SH-SY5Y (cell line): ENCODE data around the gene PTCH2.

Experiments used
- GATA2 ChIP-seq: IDR thresholded peaks from 2 replicates; pipeline ENCODE4 v1.6.1; 2011; ENCODE audit warnings: mild to moderate bottlenecking, low read depth, low read length
- GATA3 ChIP-seq: IDR thresholded peaks from 2 replicates; pipeline ENCODE4 v1.6.1; 2011; ENCODE audit warnings: low read depth, mild to moderate bottlenecking, low read length, moderate library complexity

PTCH2 gene

DNA sequence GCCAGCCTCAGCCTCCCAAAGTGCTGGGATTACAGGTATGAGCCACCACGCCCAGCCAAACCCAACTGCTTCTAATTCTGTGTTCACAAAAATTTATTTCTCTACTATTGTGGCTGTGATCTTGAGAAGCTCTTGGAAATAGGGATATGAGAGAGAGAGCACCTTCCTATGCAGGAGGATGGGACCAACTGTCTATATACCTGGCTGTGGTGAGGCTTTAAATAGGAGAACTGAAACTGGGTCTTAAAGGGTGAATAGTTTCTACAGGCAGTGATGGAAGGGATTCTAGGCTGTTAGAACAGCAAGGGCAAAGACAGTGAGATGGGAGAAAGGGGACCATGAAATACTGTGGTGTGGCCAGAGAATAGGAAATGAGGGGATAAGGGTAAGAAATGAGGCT lies 8.3 kb upstream of the PTCH2 start:
- TF ChIP-seq GATA3, result no peak
- TF ChIP-seq GATA2, result no peak

DNA sequence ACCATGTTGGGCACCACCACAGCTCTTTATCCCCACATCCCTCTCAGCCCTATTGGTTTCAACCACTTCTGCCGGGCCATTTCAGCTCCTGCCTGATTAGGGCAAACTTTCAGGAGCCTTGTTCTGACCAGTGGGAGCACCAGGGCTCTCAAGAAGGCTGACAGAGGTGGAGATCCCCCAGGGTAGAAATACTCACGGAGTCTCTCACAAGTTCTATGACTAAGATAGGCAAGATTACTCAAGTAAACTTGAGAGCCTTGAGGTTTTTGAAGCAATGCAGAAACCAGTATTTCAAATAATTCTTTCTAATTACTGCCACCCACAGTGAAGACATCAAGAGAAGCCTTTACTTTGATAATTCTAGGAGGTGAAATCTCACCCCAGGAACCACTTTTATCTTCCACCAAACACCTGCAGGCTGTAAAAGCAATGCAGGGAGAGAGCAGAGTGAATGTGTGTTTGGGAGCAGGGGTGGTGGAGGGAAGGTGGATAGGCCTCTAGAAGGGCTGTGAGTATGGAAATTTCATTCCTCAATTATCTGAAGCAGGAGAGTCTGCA lies 6.6 kb upstream of the PTCH2 start:
- TF ChIP-seq GATA2 (no peak), GATA3 (no peak)

DNA sequence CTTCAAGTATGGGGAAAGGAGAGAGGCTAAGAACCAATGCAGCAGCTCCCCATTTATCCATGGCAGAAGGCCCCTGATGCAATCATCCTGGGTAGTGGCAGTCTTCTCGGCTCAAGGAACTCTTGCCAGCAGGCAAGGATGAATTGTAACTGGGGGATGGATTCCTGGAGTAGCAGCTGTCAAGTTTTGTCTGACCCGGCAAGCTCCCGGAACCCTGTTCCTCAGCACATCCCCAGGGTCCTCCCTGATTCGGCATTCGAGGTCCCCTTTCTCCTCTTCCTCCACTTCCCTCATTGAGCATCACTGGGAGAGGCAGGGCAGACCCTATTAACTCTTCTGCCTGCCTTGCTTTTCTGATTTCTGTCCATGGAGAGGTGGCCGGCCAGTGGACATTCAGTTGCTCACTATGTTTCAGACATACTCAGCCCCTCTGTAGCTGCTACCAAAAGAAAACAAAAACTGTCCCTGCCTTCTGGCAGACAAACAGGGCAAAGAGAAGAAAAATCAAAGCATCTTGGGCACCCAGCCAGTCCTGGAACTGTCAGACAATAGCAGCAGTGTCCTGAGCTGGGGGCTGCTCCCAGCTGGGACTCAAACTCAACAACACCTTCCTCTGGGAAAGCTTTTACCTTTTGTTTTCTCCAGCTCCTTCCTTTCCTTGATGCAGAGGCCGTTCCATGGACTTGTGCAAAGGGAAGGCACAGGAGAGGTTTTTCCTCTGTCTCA lies 5.6 kb upstream of the PTCH2 start:
- TF ChIP-seq GATA3, result no peak
- TF ChIP-seq GATA2, result no peak

DNA sequence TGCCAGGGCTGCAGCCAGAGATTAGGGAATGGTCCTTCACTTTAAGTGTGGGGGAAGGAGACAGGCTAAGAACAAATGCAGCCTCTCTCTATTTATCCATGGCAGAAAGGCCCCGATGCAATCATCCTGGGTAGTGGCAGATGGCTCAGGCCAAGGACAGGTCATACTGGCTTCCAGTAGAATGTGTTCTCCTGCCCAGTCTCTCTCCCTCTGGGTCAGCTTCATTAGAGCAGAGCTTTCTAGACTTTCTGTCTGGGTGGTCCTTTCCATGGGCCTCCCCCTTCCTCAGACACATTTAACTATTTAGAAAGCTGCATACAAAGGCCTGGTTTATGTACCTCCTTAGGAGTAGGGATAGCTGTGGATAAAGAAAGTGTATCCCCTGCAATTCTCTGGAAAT lies 4.8 kb upstream of the PTCH2 start:
- no peak for TF ChIP-seq GATA3
- no peak for TF ChIP-seq GATA2

DNA sequence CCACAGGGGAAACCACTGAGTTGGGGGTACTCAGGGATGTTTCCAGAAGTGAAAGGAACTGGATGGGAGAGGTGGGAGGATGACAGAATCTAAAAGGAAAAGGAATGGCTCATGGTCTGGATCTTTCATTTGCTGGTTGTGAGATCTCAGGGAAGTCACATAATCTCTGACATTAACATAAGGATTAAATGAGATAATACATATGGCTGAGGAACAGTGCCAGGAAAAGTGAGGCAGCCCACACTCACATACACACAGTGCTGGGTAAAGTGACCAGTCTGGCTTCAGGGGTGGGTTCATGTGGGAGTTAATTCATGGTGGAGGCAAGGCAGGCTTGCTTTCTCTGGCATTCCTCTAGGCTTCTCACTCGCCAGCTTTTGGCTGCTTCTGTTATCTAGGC lies 3.9 kb upstream of the PTCH2 start:
- no peak for TF ChIP-seq GATA2
- no peak for TF ChIP-seq GATA3

DNA sequence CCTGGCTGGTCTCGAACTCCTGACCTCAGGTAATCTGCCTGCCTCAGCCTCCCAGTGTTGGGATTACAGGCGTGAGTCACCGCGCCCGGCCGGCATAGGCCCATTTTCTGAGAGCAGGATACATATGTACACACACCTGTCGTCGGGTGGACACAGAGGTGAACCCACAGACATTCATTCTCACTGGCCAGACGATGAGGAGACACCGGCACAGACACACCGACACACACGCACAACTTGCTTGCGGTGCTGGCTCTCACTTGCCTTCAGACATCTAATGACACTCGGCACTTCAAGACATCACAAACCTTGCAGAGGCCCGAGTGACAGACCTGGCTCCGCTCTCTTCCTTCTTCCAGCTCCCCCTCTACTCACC lies 579 bp downstream of the PTCH2 start:
- TF ChIP-seq GATA3 (no peak), GATA2 (no peak)

DNA sequence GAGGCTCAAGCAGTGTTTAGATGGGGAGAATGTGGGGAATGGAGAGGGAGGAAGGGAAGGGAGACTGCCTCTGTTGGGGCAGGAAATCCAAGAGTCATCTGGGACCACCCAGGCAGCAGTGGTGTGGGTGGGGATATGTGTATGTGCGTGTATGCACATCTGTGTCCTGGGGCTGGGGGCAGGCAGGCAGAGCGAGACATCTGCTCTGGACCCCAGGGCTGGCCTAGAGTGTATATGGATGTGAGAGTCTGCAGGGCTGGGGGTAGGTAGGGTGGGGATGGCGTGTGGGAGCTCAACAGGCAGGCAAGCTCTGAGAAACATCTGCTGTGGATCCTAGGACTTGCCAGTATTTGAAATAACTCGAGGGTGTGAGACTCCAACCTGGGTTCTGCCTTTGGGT lies 3.5 kb downstream of the PTCH2 start:
- TF ChIP-seq GATA2 (no peak), GATA3 (no peak)

DNA sequence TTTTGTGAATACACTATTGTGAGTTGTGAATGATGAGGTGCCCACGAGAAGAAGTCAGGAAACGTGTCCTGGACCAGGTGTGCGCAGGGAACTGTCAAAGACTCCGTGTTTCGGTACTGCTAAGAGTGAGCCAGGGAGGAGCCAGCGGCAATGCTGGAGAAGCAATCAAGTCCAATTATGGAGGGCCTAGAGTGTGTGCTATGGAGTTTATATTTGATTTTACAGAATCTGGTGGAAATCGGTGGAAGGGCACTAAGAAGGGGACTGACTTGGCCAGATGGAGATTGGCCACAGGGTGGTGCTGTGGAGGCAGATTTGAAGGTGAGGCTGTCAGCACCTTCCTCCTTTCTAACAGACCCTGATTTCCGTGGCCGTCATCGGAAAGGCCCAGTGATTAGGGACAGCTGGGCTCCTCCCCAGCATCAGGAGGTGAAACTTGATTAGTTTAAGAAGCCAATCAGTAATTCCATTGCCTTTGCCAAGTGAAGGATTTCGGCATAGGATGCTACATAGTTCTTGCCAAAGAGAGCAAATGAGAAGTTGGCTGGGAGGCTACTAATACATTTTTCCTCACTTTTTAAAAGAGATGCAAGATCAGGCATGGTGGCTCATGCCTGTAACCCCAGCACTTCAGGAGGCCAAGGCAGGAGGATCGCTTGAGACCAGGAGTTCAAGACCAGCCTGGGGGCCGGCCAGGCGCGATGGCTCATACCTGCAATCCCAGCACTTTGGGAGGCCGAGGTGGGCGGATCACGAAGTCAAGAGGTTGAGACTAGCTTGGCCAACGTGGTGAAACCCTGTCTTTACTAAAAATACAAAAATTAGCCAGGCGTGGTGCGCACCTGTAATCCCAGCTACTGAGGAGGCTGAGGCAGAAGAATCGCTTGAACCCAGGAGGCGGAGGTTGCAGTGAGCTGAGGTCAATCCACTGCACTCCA lies 7.0 kb downstream of the PTCH2 start:
- no peak for TF ChIP-seq GATA3
- TF ChIP-seq GATA2, result no peak

DNA sequence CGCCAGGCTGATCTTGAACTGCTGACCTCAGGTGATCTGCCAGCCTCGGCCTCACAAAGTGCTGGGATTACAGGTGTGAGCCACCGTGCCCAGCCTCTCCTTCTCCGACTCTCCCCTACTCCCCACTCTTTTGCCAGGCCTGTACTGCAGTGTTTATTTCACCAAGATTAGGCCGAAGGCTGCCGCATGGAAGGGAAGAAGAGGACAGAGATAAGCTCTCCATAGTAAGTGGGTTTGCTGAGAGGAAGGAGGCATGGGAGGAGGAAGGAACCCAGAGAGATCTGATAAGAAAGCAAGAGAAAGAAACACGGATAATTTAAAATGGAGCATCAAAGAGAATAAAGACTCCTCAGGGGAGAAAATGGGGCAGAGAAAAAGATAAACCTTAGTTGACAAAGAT lies 8.7 kb downstream of the PTCH2 start:
- TF ChIP-seq GATA2, result no peak
- TF ChIP-seq GATA3, result no peak

DNA sequence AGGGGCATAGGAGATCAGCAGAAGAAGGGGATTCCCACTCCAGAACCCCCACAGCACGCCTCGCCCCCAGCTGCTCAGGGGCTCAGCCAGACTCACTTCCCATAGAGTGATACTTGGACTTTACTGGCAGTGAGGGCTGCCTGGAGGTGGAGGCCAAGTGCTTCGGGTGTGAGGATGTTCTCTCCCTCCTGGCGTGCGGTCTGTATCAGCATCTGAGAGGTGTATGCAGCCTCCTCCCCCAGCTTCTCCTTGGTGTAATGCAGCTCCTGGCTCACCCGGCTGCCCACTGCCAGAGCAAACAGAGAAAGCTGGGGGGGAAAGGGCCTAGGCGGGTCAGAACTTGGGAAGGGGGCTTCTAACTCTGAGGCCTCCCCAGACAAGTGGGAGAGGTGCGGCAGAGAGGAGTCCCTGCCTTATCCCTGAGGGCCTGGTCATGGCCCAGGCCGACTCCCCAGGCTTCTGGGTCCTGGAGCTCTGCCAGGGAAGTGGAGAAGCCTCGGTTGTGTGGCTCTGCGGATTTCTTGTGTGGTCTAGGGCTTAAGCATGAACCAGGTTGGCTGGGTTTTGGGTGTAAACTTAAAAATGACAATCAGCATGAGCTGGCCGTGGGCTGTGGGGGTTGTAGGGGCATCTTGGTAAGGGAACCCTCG lies 10.9 kb downstream of the PTCH2 start:
- TF ChIP-seq GATA3 (no peak), GATA2 (no peak)

DNA sequence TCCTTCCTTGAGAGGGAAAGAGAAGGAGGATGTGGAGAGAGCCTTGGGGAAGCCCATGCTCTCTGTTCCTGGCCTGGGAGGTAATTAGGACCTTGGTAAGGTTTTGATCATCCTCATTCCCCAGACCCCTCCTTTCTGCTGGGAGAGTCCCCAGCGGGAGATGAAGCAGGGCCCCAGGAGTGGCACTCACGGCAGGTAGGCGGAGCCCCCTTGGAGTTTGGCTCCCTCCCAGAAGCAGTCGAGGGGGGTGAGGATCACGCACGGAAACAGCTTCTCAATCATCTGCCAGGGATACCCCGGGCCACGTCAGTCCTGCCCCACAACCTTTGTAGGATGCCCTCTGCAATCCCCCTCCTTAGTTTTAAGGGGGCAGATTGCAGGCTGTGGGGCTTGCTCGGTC lies 11.5 kb downstream of the PTCH2 start:
- TF ChIP-seq GATA2, result no peak
- TF ChIP-seq GATA3, result no peak

DNA sequence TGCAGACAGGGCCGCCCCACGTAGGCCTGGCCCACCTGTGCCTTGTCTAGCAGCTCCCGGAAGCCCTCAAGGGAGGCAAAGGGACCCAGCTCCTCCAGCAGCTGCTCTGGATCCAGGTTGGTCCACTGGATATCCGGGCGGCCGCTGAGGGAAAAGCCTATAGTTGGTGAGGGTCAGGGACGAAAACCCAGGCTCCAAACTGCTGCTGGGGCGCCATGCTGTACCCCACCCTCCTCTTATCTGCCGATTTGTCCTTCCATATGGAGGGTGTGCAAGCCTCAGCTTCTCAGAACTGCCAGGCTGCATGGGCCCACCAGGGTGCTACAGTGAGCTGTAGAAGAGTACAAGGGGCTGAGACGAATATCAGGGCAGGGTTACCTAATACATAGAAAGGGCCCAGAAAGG lies 12.2 kb downstream of the PTCH2 start:
- no peak for TF ChIP-seq GATA2
- TF ChIP-seq GATA3, result no peak

DNA sequence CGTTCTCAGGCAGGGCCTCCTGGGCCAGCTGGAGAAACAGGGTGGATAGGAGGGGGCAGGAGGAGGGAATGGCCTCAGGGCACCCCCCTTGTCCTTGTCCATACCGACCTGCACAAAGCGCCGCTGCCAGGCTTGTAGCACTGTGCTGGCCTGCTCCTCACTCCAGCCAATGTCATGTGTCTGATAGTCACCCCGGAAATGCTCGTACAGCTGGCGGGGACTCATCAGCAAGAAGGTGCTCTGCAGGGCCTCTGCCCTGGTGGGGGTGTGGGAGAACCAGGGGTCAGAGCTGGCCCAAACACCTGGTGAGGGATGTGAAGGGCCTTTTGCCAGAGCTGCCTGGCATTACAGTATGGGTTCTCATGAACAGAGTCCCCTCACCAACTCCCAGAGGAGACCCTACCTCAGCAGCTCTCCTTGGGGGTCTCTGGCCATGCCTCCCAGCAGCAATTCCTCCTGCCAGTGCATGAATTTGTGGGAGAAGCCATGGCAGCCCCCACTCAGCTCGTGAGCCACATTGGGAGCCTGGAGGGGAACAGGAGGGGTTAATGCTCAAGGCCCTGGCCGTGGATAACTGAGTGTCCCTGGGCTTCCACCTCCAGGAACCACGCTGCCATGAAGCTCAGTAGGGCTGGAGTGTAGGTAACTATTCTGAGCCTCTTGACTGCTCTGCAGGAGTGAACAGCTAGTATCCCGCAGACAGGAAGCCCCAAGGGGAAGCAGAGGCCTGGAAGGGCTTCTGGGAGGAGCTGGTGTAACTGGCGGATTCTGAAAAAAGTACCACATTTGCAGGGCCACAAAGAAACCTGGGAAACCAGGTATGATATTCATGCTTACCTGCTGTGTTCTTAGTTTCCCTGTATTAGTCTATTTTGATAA lies 13.3 kb downstream of the PTCH2 start:
- TF ChIP-seq GATA3 (no peak), GATA2 (no peak)
